Activated CD4-positive, alpha-beta T cell treated with anti-CD3 and anti-CD28 coated beads, Interleukin-2, amount 50 U/mL, for 24 hours (primary cell): Measurements from ENCODE around the gene C12orf42.

Source experiments
- DNase-seq, 2 donors: peaks; one replicate each; pipeline ENCODE4 v3.0.0-alpha.2; 2020; ENCODE audit warnings: low read depth in 1 of 2, low spot score in 1 of 2

Gene C12orf42

DNA sequence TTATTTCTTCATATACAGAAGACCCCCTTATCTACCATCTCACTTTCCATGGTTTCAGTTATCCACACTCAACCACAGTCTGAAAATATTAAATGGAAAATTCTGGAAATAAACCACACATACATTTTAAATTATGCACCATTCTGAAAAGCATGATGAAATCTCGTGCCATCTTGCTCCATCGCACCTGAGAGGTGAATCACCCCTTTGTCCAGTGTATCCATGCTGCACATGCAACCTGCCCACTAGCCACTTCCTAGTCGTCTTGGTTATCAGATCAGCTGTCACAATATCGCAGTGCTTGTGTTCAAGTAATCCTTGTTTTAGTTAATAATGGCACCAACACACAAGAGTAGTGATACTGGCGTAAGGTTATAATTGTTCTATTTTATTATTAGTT is 145.7 kb downstream of the C12orf42 start:
- no peak for DNase-seq

- no peak for DNase-seq
Measured at GRCh38 chr12:103348935-103349334, 146.8 kb downstream of the C12orf42 start.

DNA sequence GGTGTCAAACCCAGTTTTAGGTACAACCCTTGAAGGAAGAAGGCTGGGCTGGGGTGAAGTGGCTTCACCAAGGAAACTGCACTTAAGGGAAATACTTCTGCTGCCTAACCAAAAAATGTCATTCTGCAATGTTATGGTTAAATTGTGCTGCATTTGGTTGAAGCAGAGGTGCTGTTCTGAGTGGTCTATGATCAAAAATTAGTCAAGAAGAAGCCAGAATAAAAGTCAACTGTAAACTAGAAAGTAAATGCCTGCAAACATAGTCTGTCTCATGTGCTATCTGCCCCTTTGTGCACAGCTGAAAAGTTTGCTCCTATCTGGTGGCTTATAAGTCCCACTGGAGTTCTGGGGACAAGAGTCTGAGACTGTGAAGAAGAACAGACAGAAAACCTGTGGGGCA is 158.8 kb downstream of the C12orf42 start:
- no peak for DNase-seq

GRCh38 chr12:103334466-103334865 is 161.3 kb downstream of the C12orf42 start:
- DNase-seq = no peak

- DNase-seq = no peak
Measured at GRCh38 chr12:103333676-103334075, 162.1 kb downstream of the C12orf42 start.

- DNase-seq = no peak
Measured at GRCh38 chr12:103331643-103332042, 164.1 kb downstream of the C12orf42 start.

DNA sequence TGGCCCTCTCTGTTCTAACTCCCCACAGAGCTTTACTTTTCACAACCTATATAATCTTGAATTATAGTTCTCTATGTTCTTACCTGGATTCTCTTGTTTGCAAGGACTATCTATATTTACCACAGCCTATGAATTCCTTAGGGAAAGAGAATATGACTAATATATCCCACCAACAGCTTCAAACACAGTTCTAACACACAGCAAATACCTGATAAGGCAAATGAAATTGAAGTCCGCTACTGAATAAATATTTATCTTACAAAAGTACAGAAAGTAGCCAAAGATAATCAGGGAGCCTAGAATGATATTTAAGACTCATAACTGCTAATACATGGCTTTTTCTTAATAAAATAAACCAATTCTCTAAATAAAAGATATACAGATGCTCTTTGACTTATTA is 165.1 kb downstream of the C12orf42 start:
- no peak for DNase-seq

- no peak for DNase-seq
Measured at GRCh38 chr12:103327676-103328075, 168.1 kb downstream of the C12orf42 start.

GRCh38 chr12:103326190-103326589 is 169.6 kb downstream of the C12orf42 start:
- DNase-seq = no peak

- no peak for DNase-seq
Measured at GRCh38 chr12:103318566-103318965, 177.2 kb downstream of the C12orf42 start.

DNA sequence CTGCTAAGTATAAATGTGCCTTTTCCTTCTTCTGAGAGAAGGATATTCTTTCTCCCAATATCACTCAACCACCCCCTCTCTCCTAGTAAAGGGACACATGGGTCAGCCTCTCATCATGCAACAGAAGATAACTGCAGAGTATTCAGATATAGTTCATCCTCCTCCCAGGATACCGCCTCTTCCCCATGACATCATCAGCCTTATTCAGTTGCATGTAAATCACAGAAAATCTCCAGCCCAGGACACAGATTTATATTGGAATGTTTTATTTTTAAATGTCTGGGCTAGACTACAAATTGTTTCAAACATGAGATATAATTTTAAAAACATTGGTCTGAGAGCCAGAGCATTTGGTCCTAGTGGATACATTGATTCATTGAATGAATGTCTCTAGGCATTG is 178.5 kb downstream of the C12orf42 start:
- DNase-seq = no peak

DNA sequence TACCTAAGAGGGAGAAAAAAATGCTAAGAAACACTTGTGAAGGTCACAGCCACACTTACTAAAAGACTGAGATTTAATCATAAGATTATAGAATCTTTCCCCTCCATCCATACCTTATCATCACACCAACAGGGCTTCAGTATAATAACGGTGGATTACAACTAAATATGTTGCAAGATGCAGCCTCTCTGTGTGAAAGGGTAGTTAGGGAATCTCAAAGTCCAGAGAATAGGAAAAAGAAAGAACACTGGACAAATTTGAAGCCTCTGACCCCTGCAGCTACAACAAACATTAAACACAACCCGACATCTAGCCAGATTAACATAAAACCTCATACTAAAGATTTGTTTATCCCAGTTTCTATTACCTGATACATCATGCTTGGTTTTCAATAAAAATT is 181.0 kb downstream of the C12orf42 start:
- no peak for DNase-seq

- DNase-seq = no peak
Measured at GRCh38 chr12:103313894-103314293, 181.9 kb downstream of the C12orf42 start.

DNA sequence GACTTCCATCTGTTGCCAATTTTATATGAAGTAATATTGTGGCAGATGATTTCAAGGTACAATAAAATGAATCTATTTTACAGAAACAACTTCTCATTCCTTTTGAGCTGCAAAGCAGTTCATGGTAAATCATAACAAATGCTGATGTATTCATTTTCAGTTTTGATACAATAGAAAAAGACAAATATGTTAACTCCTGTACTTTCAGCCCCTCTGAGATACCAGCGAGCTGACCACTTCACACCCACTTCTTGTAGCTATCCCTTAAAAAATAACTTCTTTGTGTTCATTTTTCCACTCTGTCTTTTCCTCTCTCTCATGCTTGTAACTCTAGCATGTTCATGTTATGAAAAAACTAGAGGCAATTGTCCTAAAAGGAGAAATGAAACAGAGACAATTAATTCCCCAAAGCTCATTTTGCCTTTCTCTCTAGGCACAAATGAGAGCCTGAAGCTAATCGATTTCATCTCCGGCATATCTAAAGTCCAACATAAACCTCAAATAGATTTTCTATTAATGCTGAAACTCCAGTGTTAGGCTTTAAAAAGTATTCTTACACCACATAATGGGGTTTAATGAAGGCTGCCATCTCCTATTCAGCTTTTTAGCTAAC is 182.9 kb downstream of the C12orf42 start:
- no peak for DNase-seq

GRCh38 chr12:103310546-103311270 is 185.1 kb downstream of the C12orf42 start:
- no peak for DNase-seq

DNA sequence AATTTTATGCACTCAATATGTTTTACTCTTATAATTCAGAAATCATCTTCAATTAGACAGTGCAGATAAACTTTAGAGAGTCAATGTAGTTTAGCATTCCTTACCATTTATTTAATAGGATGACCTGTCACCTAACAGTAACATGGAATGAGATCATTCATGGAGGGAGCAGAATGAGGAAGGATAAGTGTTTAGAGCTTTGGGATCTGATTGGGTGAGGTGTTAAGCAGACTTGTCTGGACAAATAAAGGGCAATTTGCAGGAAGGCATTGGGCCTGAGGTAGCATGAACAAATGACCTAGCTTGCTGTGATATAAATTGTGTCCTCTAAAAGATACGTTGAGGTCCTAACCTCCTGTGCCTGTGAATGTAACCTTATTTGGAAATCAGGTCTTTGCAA is 187.4 kb downstream of the C12orf42 start:
- no peak for DNase-seq

- no peak for DNase-seq
Measured at GRCh38 chr12:103303484-103303883, 192.3 kb downstream of the C12orf42 start.

GRCh38 chr12:103301642-103302591 is 193.9 kb downstream of the C12orf42 start:
- DNase-seq = no peak

- DNase-seq = no peak
Measured at GRCh38 chr12:103288016-103288415, 207.8 kb downstream of the C12orf42 start.

DNA sequence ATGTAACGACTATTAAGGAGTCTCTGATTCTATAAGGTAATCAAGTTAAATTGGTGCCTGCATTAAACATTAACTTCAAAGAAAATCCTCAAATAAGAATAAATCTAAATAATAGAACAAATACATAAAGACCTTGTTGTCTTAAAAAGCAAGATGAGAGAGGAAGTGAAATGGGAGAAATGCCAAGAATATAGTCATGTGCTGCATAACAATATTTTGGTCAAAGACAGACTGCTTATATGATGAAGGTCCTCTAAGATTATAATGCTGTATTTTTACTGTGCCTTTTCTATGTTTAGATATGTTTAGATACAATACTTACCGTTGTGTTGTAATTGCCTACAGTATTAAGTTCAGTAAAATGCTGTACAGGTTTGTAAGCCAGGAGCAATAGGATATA is 213.6 kb downstream of the C12orf42 start:
- no peak for DNase-seq

DNA sequence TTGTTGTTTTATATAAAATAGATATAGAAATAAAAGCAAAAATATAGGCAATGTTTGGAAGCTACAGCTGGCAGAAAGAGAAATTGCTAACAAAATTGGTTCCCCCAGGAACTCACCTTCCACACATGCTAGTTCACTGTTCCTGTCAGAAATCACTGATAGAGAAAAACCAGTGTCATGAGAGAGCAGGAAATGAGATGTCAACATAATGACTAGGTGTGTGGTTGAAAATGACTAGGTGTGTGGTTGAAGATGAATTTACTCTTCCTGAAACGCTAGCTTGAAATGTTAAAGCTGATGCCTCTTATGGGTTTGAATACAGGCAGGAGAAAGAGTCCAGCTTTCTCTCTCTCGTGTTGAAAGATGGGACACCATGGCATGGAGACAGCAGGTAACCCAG is 216.3 kb downstream of the C12orf42 start:
- no peak for DNase-seq

GRCh38 chr12:103278329-103278728 is 217.4 kb downstream of the C12orf42 start:
- no peak for DNase-seq
